KMS-11 (cell line): ENCODE results near the gene SCTR.

Source experiments
- H2AFZ ChIP-seq: fragments of 200-600 bp; sonication (generic); 2 replicates; pipeline ENCODE4 v1.6.1; 2016; ENCODE audit warnings: antibody characterized with exemption, mixed run types, low read depth
- H3K27ac ChIP-seq: fragments of 200-600 bp; sonication (generic); 2 replicates; pipeline ENCODE4 v1.6.1; 2016; ENCODE audit warnings: mild to moderate bottlenecking, mixed run types
- H3K27me3 ChIP-seq: fragments of 200-600 bp; sonication (generic); 2 replicates; pipeline ENCODE4 v1.6.1; 2017; ENCODE audit warnings: mild to moderate bottlenecking, low read depth, mixed run types, moderate library complexity; ENCODE audit not compliant: insufficient read depth
- H3K36me3 ChIP-seq: fragments of 200-600 bp; sonication (generic); 2 replicates; pipeline ENCODE4 v1.6.1; 2017; ENCODE audit warnings: mild to moderate bottlenecking, mixed run types; ENCODE audit not compliant: insufficient read depth
- H3K4me1 ChIP-seq: fragments of 200-600 bp; sonication (generic); 2 replicates; pipeline ENCODE4 v1.6.1; 2016; ENCODE audit warnings: mild to moderate bottlenecking, low read depth, mixed run types; ENCODE audit not compliant: poor library complexity, severe bottlenecking
- H3K4me2 ChIP-seq: fragments of 200-600 bp; sonication (generic); 2 replicates; pipeline ENCODE4 v1.7.0; 2016; ENCODE audit warnings: mild to moderate bottlenecking, mixed run types
- H3K4me3 ChIP-seq: fragments of 200-600 bp; sonication (generic); IDR thresholded peaks from 2 replicates; pipeline ENCODE4 v1.6.1; 2017; ENCODE audit warnings: low read depth, low read length, mixed read lengths; ENCODE audit not compliant: insufficient read depth
- H3K79me2 ChIP-seq: fragments of 200-600 bp; sonication (generic); 2 replicates; pipeline ENCODE4 v1.6.1; 2016; ENCODE audit warnings: low read depth, mixed run types; ENCODE audit not compliant: insufficient read depth
- H3K9ac ChIP-seq: fragments of 200-600 bp; sonication (generic); 2 replicates; pipeline ENCODE4 v1.6.1; 2016; ENCODE audit warnings: mild to moderate bottlenecking, mixed run types
- H4K20me1 ChIP-seq: fragments of 200-600 bp; sonication (generic); 2 replicates; pipeline ENCODE4 v1.6.1; 2016; ENCODE audit warnings: mild to moderate bottlenecking, mixed run types; ENCODE audit not compliant: insufficient read depth
- CTCF ChIP-seq: fragments of 200-600 bp; sonication (generic); conservative IDR thresholded peaks from 2 replicates; pipeline ENCODE4 v1.6.1; 2017; ENCODE audit warnings: low read depth, mild to moderate bottlenecking, antibody characterized with exemption, low read length, moderate library complexity, mixed read lengths

The SCTR gene

DNA sequence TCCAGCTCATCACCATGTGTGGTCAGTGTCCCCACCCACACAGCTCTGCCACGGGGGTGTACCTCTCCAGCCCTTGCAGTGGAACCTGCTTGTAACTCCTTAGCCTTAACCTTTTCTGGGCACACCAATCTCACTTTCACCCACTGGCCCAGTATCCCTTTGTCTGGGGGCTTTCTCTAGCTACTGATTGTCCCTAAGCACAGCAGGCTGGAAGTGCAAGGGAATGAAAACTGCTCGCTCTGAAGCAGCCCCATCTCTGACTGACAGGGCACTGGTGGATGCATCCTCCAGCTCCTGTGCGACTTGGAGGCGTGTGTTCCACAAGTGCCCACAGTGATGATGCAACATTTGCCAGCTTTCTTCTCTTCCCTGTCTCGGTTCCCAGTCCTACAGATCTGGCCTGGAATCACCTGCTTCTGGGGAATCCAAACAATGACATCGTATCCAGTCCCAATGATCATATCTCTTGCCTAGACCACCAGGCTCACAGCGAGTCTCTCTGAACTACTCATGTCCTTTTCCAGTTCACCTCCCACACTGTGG, 33.6 kb downstream of the SCTR start:
- H3K9ac ChIP-seq = no peak overlapping the region
- H2AFZ ChIP-seq = no peak overlapping the region
- H3K27me3 ChIP-seq = no peaks in the 10 kb centered on the region
- no peaks in the 10 kb centered on the region for H3K79me2 ChIP-seq
- no peaks in the 10 kb centered on the region for H3K36me3 ChIP-seq
- H4K20me1 ChIP-seq = no peaks in the 10 kb centered on the region
- no peaks in the 10 kb centered on the region for H3K4me1 ChIP-seq
- no peak overlapping the region for H3K4me3 ChIP-seq
- H3K4me2 ChIP-seq = no peak overlapping the region
- H3K27ac ChIP-seq = no peak overlapping the region
- TF ChIP-seq CTCF = no peak

DNA sequence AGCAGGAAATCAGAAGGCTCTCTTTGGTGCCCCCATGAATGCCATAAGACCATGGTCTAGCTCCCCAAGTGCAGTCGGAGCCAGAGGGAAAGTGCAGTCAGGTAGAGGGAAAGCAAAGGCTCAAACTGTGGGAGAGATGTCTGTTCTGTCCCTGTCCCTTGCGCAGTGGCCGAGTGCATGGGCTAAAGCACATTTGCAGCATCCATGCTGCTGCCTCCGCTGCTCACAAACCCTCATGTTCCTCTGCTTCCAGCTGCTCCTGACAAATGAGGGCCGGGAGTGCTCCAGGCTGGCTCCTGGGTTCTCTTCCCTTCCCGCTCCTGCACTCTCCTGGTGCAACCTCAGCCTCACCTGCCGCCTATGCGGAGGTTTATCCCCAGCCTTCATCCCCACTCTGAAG, 34.2 kb downstream of the SCTR start:
- Histone ChIP-seq H3K4me2 (no peak overlapping the region), H4K20me1 (no peaks in the 10 kb centered on the region), H2AFZ (no peak overlapping the region), H3K9ac (no peak overlapping the region), H3K27ac (no peak overlapping the region), H3K27me3 (no peaks in the 10 kb centered on the region), H3K4me3 (no peak overlapping the region), H3K4me1 (no peaks in the 10 kb centered on the region), H3K36me3 (no peaks in the 10 kb centered on the region), H3K79me2 (no peaks in the 10 kb centered on the region)
- TF ChIP-seq CTCF = no peak

- Histone ChIP-seq H3K4me2 (no peak overlapping the region), H3K4me1 (no peaks in the 10 kb centered on the region), H4K20me1 (no peaks in the 10 kb centered on the region)
Observed at GRCh38 chr2:119489232-119489952, 34.9 kb downstream of the SCTR start.

More at GRCh38 chr2:119489232-119489952, 34.9 kb downstream of the SCTR start:
- H3K27me3 ChIP-seq = no peaks in the 10 kb centered on the region
- H3K4me3 ChIP-seq = no peak overlapping the region
- no peak overlapping the region for H2AFZ ChIP-seq
- H3K36me3 ChIP-seq = no peaks in the 10 kb centered on the region
- H3K9ac ChIP-seq = no peak overlapping the region
- no peaks in the 10 kb centered on the region for H3K79me2 ChIP-seq
- TF ChIP-seq CTCF = no peak
- no peak overlapping the region for H3K27ac ChIP-seq
